PC-9 (cell line): Measurements from ENCODE around the gene SEC31A. TPM values are rescaled to one million over a fixed set of nuclear protein-coding genes. Genes with fewer than 3 reads are reported as not detected.

Experiments
- BruUV-seq: library from RNA; stranded (reverse); fragments of 400-500 nt; replicated peaks from 2 replicates; lab custom pipeline; 2021; lab: Mats Ljungman, UMichigan
- CTCF ChIA-PET: fragments of 300-600 bp; sonication (Branson Sonifier 250); formaldehyde crosslinking; loops from one replicate; lab custom pipeline; 2022; ENCODE audit warnings: antibody characterized with exemption; lab: Charles Lee
- POLR2A ChIA-PET: fragments of 300-600 bp; sonication (Branson Sonifier 250); formaldehyde crosslinking; loops from one replicate; lab custom pipeline; 2022; ENCODE audit warnings: antibody characterized with exemption; ENCODE audit not compliant: unreplicated experiment; lab: Charles Lee
- DNase-seq, 2 experiments: peaks; one replicate each; pipeline versions ENCODE4 v3.0.0 to v3.0.0-alpha.2; 2015 to 2022; ENCODE audit warnings: mixed read lengths in 1 of 2
- H2AFZ ChIP-seq: fragments of 200-600 bp; sonication (generic); 2 replicates; pipeline ENCODE4 v1.8.1; 2017; ENCODE audit warnings: antibody characterized with exemption
- H3F3A ChIP-seq: fragments of 200-600 bp; sonication (generic); 2 replicates; pipeline ENCODE4 v1.8.1; 2017; ENCODE audit warnings: antibody characterized with exemption, mild to moderate bottlenecking, low read depth; ENCODE audit not compliant: insufficient read depth
- H3K27ac ChIP-seq: fragments of 200-600 bp; sonication (generic); 2 replicates; pipeline ENCODE4 v1.6.1; 2016; ENCODE audit warnings: mixed run types
- H3K27me3 ChIP-seq: fragments of 200-600 bp; sonication (generic); 2 replicates; pipeline ENCODE4 v1.6.1; 2016; ENCODE audit warnings: low read depth, mixed run types; ENCODE audit not compliant: insufficient read depth
- H3K36me3 ChIP-seq: fragments of 200-600 bp; sonication (generic); 2 replicates; pipeline ENCODE4 v1.6.1; 2016; ENCODE audit warnings: low read depth, mixed run types
- H3K4me1 ChIP-seq: fragments of 200-600 bp; sonication (generic); replicated peaks from 2 replicates; pipeline ENCODE4 v1.6.1; 2016; ENCODE audit warnings: mixed run types; ENCODE audit not compliant: insufficient read depth
- H3K4me2 ChIP-seq: fragments of 200-600 bp; sonication (generic); 2 replicates; pipeline ENCODE4 v1.6.1; 2017; ENCODE audit warnings: mixed run types
- H3K4me3 ChIP-seq: fragments of 200-600 bp; sonication (generic); 2 replicates; pipeline ENCODE4 v1.6.1; 2016; ENCODE audit warnings: mixed run types
- H3K79me2 ChIP-seq: fragments of 200-600 bp; sonication (generic); 2 replicates; pipeline ENCODE4 v1.6.1; 2017; ENCODE audit warnings: low read depth, mixed run types
- H3K9me2 ChIP-seq: fragments of 200-600 bp; sonication (generic); 2 replicates; pipeline ENCODE4 v1.8.1; 2017; ENCODE audit warnings: mild to moderate bottlenecking; ENCODE audit not compliant: insufficient read depth
- H3K9me3 ChIP-seq: fragments of 200-600 bp; sonication (generic); 2 replicates; pipeline ENCODE4 v1.8.1; 2016; ENCODE audit warnings: low read depth; ENCODE audit not compliant: insufficient read depth
- H4K20me1 ChIP-seq: fragments of 200-600 bp; sonication (generic); 2 replicates; pipeline ENCODE4 v1.8.1; 2017; ENCODE audit not compliant: insufficient read depth
- EZH2 ChIP-seq: fragments of 200-600 bp; sonication (generic); IDR thresholded peaks from 2 replicates; pipeline ENCODE4 v1.8.0; 2017; ENCODE audit warnings: antibody characterized with exemption, low read depth
- intact Hi-C: fragments of 100-400 bp; cut with micrococcal nuclease; formaldehyde crosslinking; loops from one replicate; pipeline ENCODE4 v1.10.0; 2022; ENCODE audit not compliant: unreplicated experiment
- total RNA-seq: library from RNA; stranded (reverse); gene quantifications from 2 replicates; pipeline ENCODE4 v1.2.3, GENCODE V29; 2021
- TF ChIP-seq, protein P1 (sequence below): fragments of 200-600 bp; sonication (generic); conservative IDR thresholded peaks from 2 replicates; pipeline ENCODE4 v1.6.1; 2017; ENCODE audit warnings: mixed run types, antibody characterized with exemption, mild to moderate bottlenecking, moderate library complexity

The SEC31A gene
- total RNA-seq, 1 experiment from 2014 or later = 95.5 TPM

- Histone ChIP-seq H3K4me3 (no peak overlapping the region), H3K9me2 (no peaks in the 10 kb centered on the region), H3K4me2 (no peak overlapping the region), H4K20me1 (no peaks in the 10 kb centered on the region), H3K36me3 (no peaks in the 10 kb centered on the region), H3K79me2 (no peaks in the 10 kb centered on the region), H3K9me3 (no peaks in the 10 kb centered on the region), H3K27me3 (no peaks in the 10 kb centered on the region), H3K27ac (no peak overlapping the region), H2AFZ (no peak overlapping the region), H3F3A (no peaks in the 10 kb centered on the region), H3K4me1 (no peaks in the 10 kb centered on the region)
- POLR2A ChIA-PET = no interaction called here
- CTCF ChIA-PET = no interaction called here
- intact Hi-C loops = no loop called here
- BruUV-seq = no TSS peak
- TF ChIP-seq, protein P1, sequence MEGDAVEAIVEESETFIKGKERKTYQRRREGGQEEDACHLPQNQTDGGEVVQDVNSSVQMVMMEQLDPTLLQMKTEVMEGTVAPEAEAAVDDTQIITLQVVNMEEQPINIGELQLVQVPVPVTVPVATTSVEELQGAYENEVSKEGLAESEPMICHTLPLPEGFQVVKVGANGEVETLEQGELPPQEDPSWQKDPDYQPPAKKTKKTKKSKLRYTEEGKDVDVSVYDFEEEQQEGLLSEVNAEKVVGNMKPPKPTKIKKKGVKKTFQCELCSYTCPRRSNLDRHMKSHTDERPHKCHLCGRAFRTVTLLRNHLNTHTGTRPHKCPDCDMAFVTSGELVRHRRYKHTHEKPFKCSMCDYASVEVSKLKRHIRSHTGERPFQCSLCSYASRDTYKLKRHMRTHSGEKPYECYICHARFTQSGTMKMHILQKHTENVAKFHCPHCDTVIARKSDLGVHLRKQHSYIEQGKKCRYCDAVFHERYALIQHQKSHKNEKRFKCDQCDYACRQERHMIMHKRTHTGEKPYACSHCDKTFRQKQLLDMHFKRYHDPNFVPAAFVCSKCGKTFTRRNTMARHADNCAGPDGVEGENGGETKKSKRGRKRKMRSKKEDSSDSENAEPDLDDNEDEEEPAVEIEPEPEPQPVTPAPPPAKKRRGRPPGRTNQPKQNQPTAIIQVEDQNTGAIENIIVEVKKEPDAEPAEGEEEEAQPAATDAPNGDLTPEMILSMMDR = no peak
- no peak for TF ChIP-seq EZH2
- no peak for DNase-seq
Observed at GRCh38 chr4:82814034-82814433, 76.9 kb downstream of the SEC31A start.

GRCh38 chr4:82811838-82812341, 79.1 kb downstream of the SEC31A start:
- TF ChIP-seq EZH2 = no peak
- TF ChIP-seq, protein P1 = no peak
- Histone ChIP-seq H3K79me2 (no peaks in the 10 kb centered on the region), H3K27me3 (no peaks in the 10 kb centered on the region), H3K9me2 (no peaks in the 10 kb centered on the region), H3K36me3 (no peaks in the 10 kb centered on the region), H3K27ac (no peak overlapping the region), H3K4me2 (no peak overlapping the region), H3K4me1 (no peaks in the 10 kb centered on the region), H3F3A (no peaks in the 10 kb centered on the region), H3K9me3 (no peaks in the 10 kb centered on the region), H4K20me1 (no peaks in the 10 kb centered on the region), H3K4me3 (no peak overlapping the region), H2AFZ (no peak overlapping the region)
- no TSS peak for BruUV-seq
- intact Hi-C loops = no loop called here
- ChIA-PET CTCF (interaction anchor here (0.6 kb wide), 1 partner anchor 58 kb away, joined by 7 read pairs; no protein-coding TSS in a partner anchor), POLR2A (interaction anchor here (0.6 kb wide), 1 partner anchor 89 kb away, joined by 7 read pairs; the partner anchor contains the start of gene THAP9)
- DNase-seq = no peak

DNA sequence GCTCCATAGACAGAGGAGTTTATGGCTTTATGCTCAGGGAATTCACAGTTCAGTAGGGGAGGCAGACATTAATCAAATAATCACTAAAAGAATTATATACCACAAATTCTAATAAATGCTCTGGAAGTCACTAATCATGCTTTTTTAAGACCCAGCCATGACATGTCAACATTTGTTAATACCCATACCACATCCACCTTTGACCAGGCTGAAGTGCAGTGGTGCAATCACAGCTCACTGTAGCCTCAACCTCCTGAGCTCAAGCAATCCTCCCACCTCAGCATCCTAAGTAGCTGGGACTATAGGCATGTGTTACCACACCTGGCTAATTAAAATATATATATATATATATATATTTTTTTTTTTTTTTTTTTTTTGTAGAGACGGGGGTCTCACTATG, 79.6 kb downstream of the SEC31A start:
- Histone ChIP-seq H4K20me1 (no peaks in the 10 kb centered on the region), H3K27ac (no peak overlapping the region), H3K4me2 (no peak overlapping the region), H3K79me2 (no peaks in the 10 kb centered on the region), H3K27me3 (no peaks in the 10 kb centered on the region), H3K9me3 (no peaks in the 10 kb centered on the region), H3K4me3 (no peak overlapping the region), H3K4me1 (no peaks in the 10 kb centered on the region), H3K36me3 (no peaks in the 10 kb centered on the region), H3F3A (no peaks in the 10 kb centered on the region), H3K9me2 (no peaks in the 10 kb centered on the region), H2AFZ (no peak overlapping the region)
- intact Hi-C loops = no loop called here
- POLR2A ChIA-PET = interaction anchor here (0.6 kb wide), 1 partner anchor 89 kb away, joined by 7 read pairs; the partner anchor contains the start of gene THAP9
- BruUV-seq = no TSS peak
- CTCF ChIA-PET = no interaction called here
- no peak for DNase-seq
- TF ChIP-seq EZH2 = no peak
- TF ChIP-seq, protein P1 = no peak
